M059J (cell line): Measurements from ENCODE around the gene SRP14. TPM values are rescaled to one million over a fixed set of nuclear protein-coding genes. Genes with fewer than 3 reads are reported as not detected.

Experiments used
- DNase-seq: peaks from one replicate; pipeline ENCODE4 v3.0.0-alpha.2; 2012; ENCODE audit warnings: low read depth
- total RNA-seq: library from RNA; depleted of rRNA; stranded (reverse); fragments of >200 nt; shearing (Covaris generic); gene quantifications from 2 replicates; pipeline ENCODE4 v1.2.3, GENCODE V29; 2014

SRP14 gene
- total RNA-seq, 1 experiment from 2014 or later: 307 TPM

GRCh38 chr15:40067921-40068624 lies 29.1 kb upstream of the SRP14 start:
- DNase-seq: no peak

- no peak for DNase-seq
Observed at GRCh38 chr15:40066589-40066988, 27.6 kb upstream of the SRP14 start.

- DNase-seq: no peak
Observed at GRCh38 chr15:40065166-40065565, 26.2 kb upstream of the SRP14 start.

- DNase-seq: peak; percentile 91
Observed at GRCh38 chr15:40064231-40064894, 25.4 kb upstream of the SRP14 start.

- peak; percentile 97 for DNase-seq
Observed at GRCh38 chr15:40063563-40064011, 24.6 kb upstream of the SRP14 start.

GRCh38 chr15:40062816-40063562 lies 24.0 kb upstream of the SRP14 start:
- DNase-seq: no peak

- DNase-seq: no peak
Observed at GRCh38 chr15:40061212-40061901, 22.4 kb upstream of the SRP14 start.

GRCh38 chr15:40060236-40060961 lies 21.4 kb upstream of the SRP14 start:
- DNase-seq: no peak

- no peak for DNase-seq
Observed at GRCh38 chr15:40059821-40060220, 20.8 kb upstream of the SRP14 start.

GRCh38 chr15:40058476-40059140 lies 19.6 kb upstream of the SRP14 start:
- DNase-seq: peak; percentile 55

- no peak for DNase-seq
Observed at GRCh38 chr15:40055576-40056293, 16.8 kb upstream of the SRP14 start.

GRCh38 chr15:40054855-40055575 lies 16.0 kb upstream of the SRP14 start:
- DNase-seq: peak; percentile 96

GRCh38 chr15:40054605-40054854 lies 15.5 kb upstream of the SRP14 start:
- DNase-seq: no peak

GRCh38 chr15:40053831-40054604 lies 15.0 kb upstream of the SRP14 start:
- DNase-seq: peak; percentile 44

- no peak for DNase-seq
Observed at GRCh38 chr15:40053079-40053830, 14.3 kb upstream of the SRP14 start.

- DNase-seq: no peak
Observed at GRCh38 chr15:40052604-40053003, 13.6 kb upstream of the SRP14 start.

- DNase-seq: no peak
Observed at GRCh38 chr15:40051616-40052415, 12.8 kb upstream of the SRP14 start.
